MV-4-11 (cell line): ENCODE results near the gene SRP14.
"Not testable (repeated sequence)": the region's sequence is repeated elsewhere in the genome, so short reads cannot be mapped to it uniquely, and the experiment has no call there.

Experiments
- DNase-seq: peaks from one replicate; lab custom pipeline; 2025; lab: John Stamatoyannopoulos, UW

The SRP14 gene

DNA sequence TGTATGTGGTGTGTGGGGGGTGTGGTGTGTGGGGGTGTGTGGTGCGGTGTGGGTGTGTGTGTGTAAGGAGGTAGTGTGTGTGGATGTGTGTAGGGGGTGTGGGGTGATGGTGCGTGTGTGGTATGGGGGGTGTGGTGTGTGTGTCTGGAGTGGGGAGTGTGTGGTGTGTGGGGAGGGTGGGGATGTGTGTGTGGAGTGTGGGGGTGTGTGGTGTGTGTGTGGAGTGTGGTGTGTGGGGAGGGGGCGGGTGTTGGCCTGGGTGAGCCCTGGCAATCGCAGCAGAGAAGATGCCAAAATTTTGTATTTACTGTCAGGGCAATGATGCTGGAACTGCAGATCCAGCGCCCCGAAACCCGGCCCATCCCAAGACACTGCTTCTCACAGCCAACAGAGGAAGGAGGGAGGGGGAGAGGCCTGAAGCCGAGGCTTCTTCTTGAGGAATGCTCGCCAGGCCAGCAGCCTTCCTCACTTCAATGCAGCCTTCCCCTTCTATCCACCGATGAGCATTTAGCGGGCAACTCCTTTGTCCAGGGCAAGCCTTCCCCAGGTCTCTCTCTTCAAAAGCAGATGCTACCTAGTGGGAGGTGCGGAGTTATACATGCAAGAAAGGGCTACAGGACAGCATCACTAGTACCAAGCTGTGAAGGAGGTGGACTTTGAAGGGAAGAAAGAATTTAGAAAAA, 11.9 kb upstream of the SRP14 start:
- no peak for DNase-seq

DNA sequence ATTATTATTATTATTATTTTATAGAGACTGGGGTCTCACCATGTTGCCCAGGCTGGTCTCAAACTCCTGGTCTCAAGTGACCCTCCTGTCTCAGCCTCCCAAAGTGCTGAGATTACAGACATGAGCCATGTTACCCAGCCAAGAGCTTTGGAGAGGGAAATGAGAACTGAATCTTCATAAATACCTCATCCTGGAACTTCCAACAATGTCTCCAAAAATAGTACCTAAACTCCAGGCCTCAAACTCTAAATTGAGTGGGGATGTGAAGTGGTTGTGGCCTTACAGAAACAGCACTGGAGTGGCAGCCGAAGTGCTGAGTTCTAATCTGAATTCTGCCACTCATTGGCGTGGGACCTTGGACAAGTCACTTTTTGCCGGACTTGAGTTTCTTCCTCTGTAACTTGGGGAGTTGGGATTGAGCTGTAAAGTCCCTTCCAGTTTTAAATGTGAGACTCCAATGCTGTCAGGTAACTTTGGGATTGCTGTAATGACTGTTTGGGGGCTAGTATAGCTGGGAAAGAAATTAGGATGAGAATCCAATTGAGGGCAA, 10.0 kb upstream of the SRP14 start:
- DNase-seq = peak; percentile 37

DNA sequence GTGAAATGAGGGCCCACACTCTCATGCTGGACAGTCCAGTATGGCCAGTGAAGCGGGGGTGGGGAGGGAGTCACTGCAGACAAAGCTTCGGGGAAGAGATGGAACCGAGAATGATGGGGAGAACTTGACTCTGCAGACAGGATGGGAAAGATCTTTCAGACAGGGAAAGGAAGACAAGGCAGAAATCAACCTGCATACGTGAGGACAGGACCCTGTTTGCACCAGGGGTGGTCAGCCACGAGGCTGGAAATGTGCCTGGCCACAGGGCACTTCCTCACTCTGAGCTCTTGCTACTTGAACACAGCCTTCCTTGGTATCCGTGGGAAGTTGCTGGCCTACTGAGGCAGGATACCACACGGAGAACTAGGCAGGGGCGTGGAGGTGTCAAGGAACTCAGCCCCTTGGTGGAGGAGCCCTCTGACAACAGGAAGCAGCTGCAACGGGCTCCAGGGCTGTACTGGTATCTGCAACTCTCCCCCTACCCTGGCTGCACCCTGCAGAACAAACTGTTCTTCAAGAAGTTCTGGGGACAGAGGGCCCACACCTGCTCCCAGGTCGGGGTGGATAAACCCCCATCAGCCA, 9.3 kb upstream of the SRP14 start:
- DNase-seq = no peak

DNA sequence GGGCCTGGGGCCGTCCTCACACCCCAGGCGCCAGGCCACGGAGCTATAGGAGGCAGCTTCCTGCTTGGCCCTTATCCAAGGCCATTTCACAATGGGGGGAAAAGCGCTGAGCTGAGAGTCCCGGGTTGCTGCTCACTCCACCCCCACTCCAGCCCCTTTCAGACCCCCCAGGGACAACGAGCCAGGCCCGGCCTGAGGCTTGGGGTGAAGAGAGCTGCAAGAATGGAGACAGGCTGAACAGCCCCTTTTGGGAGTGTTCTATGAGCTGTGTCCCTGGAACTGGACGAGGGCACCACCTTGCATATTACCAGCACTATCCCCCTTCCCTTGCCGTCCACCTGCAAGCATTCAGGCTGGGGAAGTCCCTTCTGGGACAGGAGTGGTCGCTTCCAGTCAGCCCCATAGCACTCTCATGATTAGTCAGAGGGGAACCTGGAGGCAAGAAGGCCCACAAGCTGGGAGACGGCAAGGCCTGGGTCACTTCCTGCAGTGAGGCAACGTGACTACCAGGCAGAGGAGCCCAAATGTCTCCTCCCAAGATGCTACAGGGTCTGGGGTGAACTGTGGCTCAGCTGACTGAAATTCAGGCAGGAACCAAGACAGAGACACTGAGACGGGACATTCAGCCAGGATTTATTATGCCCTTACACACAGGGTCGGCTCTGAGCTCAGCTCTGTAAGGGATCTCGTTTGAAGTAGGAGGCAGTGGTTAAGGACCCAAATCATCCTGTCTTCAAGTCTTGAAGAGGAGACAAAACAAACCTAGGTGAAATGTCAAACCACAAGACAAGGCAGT, 8.6 kb upstream of the SRP14 start:
- DNase-seq = peak; percentile 84

DNA sequence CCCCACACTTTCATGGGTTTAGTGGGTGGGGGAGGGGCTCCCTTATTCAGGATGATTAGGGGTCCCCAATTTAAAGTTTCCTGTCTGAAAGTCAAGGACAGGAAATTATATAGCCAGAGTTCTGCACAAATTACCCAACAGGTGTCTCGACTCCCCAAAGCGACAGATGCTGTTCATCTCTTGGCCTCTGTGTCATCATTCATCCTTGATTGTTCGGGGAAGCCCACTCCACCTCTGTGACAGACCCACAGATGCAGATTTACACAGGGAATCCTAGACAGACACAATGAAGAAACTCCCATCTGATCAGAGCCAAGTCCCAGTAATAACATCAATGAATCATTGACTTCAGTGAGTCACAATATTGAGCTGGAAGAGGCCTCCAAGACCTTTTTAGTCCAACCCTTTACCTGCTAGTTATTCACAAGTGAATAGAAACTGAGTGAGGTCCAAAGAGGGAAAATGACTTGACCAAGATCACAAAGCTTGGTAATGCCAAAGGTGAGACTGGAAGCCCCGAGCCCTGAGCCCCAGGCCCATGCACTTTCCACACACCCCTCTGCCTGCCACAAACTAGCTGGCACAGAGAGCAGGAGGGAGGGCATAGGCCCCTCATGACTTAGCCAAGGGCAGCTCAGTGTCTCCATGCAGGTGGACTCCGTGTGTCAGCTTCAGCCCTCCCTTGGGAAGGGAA, 7.9 kb upstream of the SRP14 start:
- no peak for DNase-seq

DNA sequence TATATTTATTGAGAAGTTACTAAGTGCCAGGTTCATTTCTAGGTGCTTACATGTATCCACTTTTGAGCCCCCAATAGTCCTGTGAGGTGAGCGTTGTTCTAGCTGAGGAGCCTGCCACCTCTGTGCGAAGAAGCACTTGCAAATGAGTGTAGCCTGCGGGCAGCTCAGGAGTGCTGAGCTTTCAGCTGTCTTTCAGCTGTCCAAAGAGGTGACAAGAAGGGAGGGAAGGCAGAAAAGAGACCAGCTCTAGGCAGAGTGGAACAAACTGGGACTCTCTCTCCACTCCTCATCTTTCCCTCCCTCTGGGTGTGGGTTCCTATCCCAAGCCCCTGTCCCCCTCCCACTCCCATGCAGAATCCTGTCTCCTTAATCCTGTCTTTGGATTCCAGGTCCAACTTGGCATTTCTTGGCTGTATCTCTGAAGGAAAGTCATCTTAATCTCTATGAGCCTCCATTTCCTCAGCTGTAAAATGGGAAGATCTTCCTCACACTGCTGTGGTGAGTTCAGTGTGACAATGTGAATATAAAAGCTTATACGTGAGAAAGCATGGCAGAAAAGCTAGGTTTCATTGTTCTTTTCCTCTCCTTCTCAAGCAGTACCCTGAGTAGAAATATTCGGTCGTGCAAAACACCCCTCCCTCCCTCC, 6.7 kb upstream of the SRP14 start:
- no peak for DNase-seq

DNA sequence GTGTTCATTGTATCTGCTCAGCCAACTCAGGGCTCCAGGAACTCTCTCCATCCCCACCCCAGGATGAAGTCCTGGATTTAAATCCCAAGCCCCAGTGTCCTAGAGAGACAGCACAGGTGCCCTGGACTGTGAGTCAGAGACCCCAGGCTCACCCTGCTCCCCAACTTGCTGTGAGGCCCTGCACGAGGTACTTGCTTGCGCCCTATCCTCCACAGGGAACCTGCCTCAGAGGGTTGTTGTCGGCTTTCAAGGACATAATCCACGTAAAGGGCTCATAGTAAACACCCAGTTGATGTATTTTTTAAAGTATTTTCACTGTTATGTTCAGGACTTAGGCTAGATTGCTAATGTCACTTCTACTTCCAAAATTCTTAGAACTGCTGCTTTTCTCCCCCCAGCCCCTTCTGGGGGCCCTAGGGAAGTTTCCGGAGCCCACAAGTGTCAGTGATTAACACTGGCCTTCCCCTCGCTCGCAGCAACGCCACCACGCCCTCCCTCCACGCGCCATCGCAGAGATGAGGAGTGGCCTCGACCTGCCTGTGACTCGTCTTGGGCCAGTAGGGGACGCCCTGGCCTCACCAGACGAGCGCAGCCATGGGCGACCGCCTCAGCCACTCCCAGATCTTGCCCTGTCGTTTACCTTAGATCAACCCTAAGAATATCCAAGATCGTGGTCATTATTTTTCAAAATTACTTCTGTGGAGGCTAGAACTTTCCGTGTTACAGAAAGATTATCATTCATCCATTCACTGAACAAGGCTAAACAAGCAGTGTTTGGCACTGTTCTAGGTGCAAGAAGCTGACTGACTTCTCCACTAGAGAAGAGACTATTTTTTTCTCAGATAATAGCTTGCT, 6.0 kb upstream of the SRP14 start:
- DNase-seq = peak; percentile 77

DNA sequence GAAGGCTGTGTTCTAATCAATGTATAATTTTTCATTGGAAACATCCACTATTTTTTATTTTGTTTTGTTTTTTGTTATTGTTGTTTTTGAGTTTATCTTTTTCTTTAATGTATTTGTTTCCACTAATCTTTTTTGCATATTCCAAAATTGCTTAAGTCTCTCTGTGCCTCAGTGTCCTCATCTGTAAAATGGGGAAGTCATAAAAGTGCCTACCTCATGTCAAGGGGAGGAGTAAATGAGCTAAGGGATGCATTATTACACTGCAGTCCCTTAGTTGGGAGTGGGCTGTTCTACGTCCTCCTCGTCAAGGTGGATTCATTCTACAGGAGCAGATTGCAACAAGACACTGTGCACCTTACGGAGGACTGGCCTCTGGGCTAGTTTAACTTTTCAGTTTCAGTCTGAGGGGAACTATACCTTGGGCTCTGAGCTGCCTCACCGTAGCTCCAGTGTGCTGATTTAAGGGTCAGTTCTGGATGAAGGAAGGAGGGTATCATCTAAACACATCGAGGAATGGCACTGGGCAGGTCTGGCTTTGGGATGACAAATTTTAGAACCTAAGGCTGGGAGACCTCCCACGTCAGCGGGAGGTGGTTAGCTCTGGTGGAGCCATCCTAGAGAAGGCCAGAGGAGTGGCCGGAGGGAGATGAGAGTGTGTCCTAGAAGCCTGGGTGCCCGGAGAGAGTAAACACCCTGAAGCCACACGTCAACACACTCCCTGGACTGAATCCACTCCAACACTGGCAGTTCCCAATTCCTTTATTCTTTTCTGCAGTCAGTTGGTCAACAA, 5.1 kb upstream of the SRP14 start:
- no peak for DNase-seq

DNA sequence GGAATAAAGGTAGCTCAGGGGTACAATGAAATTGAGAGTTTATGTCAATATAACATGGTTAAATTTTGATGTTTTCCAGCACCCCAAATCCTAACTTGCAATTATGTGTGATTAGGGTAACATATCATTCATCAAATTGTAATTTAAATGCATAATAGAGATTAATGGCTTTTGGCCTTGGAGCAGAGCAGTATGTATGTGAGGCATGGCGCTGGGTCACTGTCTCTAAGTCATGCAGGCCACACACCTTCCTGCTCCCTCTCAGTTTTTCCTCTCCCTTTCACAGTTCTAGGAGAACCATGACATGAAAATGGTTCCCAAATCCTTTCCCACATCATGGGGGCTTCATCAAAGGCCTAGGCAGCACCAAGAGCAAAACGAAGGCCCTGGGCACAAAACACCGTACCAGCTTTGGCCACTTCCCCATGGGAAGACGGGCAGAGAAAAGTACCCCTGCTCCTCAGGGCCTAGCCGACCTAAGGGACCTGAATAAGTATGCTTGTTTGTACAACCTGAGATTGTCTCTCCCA, 3.9 kb upstream of the SRP14 start:
- DNase-seq = no peak

DNA sequence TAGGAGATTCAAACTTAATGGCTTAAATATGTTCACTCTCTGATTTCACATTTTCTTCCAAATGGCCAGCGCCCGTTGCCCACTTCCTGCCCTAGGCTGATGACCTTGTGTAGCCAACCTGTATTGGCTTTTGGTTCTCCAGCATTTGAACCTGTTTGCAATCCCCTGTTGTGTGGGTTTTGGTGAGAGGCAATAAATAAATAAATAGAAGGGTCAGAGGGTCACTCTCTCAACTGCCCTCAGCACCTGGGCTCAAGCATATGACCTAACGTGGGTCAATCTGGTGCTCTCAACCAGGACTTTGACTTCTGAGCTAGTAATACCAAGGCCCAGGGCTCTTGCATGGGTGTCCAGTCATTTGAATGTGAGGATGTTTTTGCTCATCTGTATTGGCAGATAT, 1.8 kb upstream of the SRP14 start:
- no peak for DNase-seq

DNA sequence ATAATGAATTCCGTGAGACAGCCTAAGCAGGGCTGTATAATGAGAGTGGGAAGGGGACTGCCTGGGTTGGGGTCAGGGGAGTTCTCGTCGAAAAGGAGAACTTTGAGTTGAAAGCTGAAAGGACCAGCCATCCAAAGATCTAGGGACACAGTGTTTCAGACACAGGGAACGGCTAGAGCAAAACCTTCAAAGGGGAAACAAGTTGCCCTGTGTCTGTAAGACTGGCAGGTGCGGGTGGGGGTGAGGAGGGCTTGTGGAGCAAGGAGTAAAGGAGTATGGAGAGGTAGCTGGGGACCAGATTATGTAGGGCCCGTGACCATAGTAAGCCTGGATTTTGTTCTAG, 1.3 kb upstream of the SRP14 start:
- DNase-seq = no peak

DNA sequence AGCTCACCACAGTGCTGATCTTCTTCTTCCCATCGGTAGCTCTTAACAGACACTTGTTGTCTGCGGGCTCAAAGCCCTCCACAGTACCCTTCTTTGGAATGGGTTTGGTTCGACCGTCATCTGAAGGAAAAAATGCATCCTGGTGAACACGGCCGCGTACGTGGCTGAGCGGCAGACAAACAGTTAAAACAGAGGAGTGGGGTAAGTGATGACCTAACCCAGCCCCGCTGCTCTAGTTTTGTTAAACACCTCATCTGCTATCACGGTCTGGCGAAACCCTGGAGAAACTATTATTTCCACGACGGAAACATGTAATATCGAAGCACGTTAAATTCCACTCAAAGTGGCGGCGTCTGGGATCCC, 725 bp downstream of the SRP14 start:
- DNase-seq = no peak

DNA sequence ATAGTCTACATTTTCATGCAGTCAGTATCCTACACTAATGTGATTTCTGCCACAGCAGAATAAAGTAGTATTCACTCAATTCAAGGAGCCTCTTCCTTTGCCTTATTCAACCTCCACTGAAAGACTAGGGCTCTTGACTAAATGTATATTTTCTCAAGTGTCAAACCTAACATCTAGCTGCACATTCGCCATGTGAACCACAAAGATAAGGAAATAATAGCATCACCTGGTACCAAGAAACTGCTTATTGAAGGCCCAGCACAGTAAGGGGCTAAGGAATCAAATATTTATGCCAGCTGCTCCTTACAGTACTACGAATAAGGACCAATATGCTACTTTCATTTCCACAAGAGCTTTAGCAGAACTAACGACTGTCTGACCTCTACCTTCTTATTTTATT, 1.3 kb downstream of the SRP14 start:
- peak; percentile 41 for DNase-seq

DNA sequence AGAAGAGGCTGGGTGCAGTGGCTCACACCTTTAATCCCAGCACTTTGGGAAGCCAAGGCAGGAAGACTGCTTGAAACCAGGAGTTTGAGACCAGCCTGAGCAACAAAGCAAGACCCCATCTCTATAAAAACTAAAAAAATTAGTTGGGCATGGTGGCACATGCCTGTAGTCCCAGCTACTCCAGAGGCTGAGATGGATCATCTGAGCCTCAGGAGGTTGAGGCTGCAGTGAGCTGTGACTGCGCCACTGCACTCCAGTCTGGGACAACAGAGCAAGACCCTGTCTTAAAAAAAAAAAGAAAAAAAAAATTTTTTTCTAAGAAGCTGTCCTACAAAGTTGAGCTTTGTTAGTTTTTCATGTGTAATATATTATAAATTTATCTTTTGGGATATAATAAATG, 3.8 kb downstream of the SRP14 start:
- not testable (repeated sequence) for DNase-seq

DNA sequence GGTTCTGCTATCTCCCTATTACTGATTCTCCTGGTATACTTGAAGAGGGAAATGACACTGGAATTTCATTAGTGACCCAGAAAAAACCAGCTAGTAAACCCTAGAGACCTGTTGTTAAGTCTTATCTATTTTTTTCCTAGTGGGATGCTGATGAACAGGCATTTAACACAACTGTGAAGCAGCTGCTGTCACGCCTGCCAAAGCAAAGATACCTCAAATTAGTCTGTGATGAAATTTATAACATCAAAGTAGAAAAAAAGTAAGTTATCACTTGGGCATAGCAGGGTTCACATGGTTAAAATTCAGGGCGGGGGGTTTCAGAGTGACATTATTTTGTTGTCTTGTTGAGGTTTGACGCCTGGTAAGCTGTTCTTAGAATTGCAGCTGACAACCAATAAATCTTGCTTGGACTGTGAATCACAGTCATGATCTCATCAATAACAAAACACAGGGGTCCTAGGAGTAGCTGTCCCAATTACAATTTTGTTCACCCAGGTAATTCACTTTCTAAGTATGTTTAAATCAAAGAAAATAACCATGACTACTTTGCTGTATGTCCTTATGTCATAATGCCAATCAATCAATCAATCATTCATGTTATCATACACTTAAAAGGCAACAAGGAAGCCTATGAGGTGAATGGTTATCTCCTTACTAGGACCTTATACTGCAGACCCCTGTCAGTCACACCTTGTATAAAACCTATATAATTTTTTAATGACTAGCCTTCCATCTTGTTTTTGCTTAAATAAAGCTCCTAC, 4.6 kb downstream of the SRP14 start:
- DNase-seq = no peak

DNA sequence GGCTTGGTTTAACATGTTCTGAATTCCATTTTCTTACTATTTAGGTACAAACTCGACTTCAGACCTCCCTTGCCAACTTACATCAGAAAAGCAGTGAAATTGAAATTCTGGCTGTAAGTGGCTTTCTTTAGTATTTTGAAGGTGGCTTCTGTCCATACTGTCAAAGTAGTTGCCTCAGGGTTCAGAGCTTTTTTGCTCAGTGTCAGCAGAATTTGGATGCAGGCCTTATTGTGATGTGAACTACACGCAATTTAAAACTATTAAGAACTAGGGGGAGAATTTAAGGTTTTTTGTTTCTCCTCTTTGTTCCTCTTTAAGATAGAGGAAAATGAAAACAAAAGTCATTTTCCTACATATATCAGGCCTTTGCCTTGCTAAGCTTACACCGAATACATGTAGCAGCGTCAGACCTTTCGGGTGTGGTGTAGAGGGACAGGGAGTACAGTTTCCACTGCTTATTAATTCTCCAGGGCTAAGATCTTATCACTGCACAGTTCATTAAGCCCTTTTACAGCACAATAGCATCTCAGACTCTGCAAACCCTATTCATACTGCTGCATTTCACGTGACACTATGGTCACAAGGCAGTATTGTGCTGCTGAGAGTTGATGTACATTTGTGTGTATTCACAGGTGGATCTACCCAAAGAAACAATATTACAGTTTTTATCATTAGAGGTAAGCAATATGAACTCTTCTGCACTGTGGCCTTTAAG, 6.7 kb downstream of the SRP14 start:
- no peak for DNase-seq

DNA sequence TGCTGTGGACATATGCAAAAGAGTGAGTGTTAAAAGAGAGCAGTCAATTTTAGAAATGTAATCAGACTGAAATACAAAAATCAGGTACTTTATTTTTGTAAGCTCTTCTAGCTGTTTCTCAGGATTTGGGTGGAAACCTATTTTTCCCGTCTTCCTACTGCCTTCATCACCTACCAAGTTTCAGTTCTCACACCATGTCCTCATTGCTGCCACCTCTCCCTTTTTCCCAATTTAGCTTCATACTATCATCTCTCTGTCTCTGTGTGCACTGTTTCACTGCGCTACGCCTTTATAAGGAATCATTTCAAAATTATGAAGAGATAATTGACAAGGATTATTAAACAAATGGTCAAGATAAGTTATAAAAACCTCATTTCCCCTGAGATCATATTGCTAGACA, 7.7 kb downstream of the SRP14 start:
- no peak for DNase-seq

DNA sequence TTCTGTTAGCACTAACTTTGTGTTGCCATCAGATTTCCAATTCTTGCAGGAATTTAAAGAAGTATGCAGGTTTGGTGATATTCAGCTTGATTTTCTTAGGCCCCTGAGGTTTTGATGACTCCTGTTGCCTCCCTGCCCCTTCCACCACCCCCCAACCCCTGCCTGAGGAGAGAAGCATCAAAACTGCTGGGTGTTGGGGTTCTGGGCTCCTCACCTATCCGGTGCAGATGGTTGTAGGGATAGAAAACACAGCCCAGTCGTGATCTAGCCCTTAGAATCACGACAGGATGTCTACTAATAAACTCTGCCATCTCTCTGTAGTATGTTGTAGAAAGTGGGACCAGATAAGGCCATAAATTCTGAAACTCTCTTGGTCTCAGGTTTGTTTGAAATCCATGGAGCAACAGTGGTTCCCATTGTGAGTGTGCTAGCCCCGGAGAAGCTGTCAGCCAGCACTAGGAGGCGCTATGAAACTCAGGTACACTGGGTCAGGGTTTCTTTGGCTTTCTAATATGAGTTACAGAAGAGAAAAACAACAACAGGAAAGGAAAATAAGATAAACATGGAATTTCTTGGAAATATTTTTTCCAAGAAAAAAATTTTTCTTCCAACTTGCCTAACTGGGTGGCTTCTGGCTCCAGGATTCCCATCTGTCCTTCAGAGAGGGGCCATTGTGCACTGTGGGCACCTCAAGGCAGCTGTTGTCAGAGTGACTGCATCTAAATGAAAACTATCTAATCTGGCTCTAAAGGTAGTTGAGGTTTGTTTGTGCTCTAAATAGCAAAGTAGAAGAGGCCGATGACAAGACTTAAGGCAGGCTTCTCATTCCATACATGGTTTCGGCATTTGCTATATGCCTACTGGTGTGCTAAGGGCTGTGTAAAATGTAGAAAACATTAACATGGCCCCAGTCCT, 8.7 kb downstream of the SRP14 start:
- no peak for DNase-seq
